ENCODE results near the gene CTNNA3. TPM values are rescaled to one million over a fixed set of nuclear protein-coding genes. Genes with fewer than 3 reads are reported as not detected.

Gene CTNNA3
- total RNA-seq, 2 donors from 2014 or later = 0.37 to 1.1 TPM

DNA sequence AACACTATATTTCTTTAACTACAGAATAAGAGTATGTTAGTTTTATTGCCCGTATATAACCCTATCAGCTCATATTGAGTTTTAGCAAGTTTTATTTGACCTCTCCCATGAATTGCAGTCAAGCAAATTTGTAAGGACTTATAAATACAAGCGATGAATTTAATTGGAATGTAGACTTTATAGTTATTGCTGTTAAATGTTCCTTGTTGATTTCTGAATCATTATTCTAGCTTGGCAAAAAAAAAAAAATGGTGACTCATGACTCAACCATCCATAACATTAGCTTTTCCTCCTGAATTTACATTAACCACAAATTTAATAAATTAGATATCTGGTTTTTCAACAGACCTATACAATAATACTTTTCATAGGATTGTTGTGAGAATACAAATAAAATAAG, 1104.1 kb downstream of the CTNNA3 start:
- no peak for DNase-seq
- Histone ChIP-seq H3K27me3 (no peaks in the 10 kb centered on the region), H3K9ac (ENCODE audit: low read depth in 2 of 2, low read length in 2 of 2) (no peak overlapping the region), H3K27ac (no peak overlapping the region), H3K4me3 (no peak overlapping the region), H3K9me3 (no peaks in the 10 kb centered on the region), H3K4me1 (no peaks in the 10 kb centered on the region), H3K36me3 (no peaks in the 10 kb centered on the region)
- TF ChIP-seq, protein P1, sequence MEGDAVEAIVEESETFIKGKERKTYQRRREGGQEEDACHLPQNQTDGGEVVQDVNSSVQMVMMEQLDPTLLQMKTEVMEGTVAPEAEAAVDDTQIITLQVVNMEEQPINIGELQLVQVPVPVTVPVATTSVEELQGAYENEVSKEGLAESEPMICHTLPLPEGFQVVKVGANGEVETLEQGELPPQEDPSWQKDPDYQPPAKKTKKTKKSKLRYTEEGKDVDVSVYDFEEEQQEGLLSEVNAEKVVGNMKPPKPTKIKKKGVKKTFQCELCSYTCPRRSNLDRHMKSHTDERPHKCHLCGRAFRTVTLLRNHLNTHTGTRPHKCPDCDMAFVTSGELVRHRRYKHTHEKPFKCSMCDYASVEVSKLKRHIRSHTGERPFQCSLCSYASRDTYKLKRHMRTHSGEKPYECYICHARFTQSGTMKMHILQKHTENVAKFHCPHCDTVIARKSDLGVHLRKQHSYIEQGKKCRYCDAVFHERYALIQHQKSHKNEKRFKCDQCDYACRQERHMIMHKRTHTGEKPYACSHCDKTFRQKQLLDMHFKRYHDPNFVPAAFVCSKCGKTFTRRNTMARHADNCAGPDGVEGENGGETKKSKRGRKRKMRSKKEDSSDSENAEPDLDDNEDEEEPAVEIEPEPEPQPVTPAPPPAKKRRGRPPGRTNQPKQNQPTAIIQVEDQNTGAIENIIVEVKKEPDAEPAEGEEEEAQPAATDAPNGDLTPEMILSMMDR (IDR thresholded peaks at IDR 0.05) = no peak
- intact Hi-C loops (cut with DNase I) = no loop called here

DNA sequence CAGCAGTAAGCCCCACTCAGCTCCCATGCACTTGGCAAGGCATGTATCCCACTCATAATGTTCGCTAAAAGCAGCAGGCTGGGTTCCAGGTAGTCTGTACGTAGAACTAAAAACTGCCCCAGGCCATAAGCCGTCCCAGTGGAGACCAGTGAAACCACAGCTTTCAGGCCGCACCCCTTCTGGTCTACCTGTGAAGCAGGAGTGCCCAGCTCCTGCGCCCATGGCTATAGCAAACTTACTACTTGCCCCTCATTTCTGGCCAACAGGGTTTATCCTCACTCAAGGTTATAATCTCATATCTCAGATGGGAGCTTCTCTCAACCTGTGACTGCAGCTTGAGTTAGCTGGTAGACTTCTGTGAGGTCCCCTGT, 1108.3 kb downstream of the CTNNA3 start:
- Histone ChIP-seq H3K4me3 (no peak overlapping the region), H3K36me3 (no peaks in the 10 kb centered on the region), H3K9ac (ENCODE audit: low read depth in 2 of 2, low read length in 2 of 2) (no peak overlapping the region), H3K27ac (no peak overlapping the region), H3K27me3 (no peaks in the 10 kb centered on the region), H3K9me3 (no peaks in the 10 kb centered on the region), H3K4me1 (no peaks in the 10 kb centered on the region)
- DNase-seq = no peak
- intact Hi-C loops (cut with DNase I) = loop anchor here (5.0 kb wide), 1 partner anchor 340 kb away; the partner anchor contains the start of gene LRRTM3
- TF ChIP-seq, protein P1 (IDR thresholded peaks at IDR 0.05) = no peak

DNA sequence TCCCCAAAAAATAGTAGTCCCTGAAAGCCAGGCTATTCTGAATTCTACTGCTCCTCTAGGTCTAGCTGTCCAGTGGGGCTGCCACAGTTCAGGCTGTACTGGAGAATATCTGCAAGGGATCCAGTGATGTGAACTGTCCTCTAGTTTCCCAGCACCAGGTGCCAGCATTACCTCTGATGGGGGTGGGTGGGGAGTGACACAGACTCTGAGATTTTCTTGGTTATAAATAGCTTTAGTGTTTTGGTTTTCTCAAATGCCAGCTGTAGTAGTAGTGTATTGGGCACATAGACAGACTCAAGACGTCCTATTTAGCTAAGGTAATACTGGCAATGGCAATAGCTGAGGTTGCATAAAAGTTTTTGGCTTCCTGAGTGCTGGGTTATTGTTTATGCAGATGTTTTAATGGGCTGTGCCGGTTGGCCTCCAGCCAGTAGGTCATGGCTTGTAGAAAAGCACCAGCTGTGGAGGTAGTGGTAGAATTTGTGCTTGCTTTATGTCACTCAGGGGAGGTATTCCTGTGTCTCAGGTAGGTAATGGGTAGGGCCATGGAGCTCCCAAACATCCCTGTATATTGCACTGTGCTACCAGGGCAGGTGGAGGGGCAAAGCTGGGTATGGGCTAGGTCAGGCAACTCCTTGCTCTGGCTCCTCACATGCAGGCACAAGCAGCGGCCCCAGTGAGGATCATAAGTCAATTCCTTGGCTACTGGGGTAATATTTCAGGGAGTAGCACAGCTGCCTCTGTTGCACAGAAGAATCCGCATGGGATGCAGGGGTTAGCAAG, 1108.9 kb downstream of the CTNNA3 start:
- DNase-seq = no peak
- Histone ChIP-seq H3K4me1 (no peaks in the 10 kb centered on the region), H3K9ac (ENCODE audit: low read depth in 2 of 2, low read length in 2 of 2) (no peak overlapping the region), H3K27ac (no peak overlapping the region), H3K4me3 (no peak overlapping the region), H3K9me3 (no peaks in the 10 kb centered on the region), H3K27me3 (no peaks in the 10 kb centered on the region), H3K36me3 (no peaks in the 10 kb centered on the region)
- intact Hi-C loops (cut with DNase I) = loop anchor here (5.0 kb wide), 1 partner anchor 340 kb away; the partner anchor contains the start of gene LRRTM3
- TF ChIP-seq, protein P1 (IDR thresholded peaks at IDR 0.05) = no peak

DNA sequence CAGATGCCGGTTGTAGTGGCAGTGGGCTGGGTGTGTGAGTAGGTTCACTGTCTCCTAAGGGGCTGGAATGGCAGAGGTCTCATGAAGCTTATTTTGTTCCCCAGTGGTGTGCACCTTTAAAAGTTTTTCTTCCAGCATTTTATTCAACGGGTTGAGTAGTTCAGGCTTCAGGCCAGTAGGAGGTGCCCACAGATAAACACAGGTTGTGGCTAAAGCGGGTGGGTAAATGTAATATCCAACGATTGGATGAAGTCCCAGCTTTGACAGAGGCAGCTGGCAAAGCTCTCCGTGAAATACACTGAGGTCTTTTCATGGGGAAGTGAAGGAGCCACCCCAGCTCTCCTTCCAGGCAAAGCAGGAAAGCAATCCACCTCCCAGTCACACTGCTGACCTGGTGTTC, 1109.9 kb downstream of the CTNNA3 start:
- Histone ChIP-seq H3K27ac (no peak overlapping the region), H3K4me1 (no peaks in the 10 kb centered on the region), H3K36me3 (no peaks in the 10 kb centered on the region), H3K27me3 (no peaks in the 10 kb centered on the region), H3K4me3 (no peak overlapping the region), H3K9me3 (no peaks in the 10 kb centered on the region), H3K9ac (ENCODE audit: low read depth in 2 of 2, low read length in 2 of 2) (no peak overlapping the region)
- TF ChIP-seq, protein P1 (IDR thresholded peaks at IDR 0.05) = no peak
- intact Hi-C loops (cut with DNase I) = loop anchor here (5.0 kb wide), 1 partner anchor 341 kb away; the partner anchor contains the start of gene LRRTM3
- DNase-seq = peak; percentile 18

DNA sequence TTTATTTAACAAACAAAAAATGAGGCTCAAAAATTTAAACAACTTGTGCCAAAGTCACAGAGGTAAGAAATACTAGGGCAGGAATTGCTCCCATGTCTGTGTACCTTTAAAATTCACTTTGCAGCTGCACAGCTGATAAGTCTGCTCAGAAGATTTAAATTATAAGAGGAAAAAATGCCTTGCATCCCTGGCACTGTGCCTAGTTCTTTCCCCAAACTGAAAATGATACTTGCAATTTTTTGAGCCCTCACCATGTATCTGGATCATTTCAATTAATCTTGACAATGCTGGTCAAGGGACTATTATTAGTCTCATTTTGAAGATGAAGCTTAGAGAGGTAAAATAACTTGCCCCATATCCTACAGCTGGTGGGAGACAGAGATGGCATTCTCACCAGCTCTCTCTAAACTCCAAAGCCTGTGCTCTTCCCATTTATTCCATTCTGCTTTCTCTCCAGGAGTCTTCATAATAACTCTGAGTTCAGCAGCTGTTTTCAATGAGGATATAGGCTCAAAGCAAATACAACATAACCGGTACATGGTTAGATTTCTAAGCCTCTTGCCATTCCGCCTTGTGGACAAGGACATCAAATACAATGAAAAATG, 1120.6 kb downstream of the CTNNA3 start:
- no peak for DNase-seq
- Histone ChIP-seq H3K9ac (ENCODE audit: low read depth in 2 of 2, low read length in 2 of 2) (no peak overlapping the region), H3K4me1 (no peaks in the 10 kb centered on the region), H3K36me3 (no peaks in the 10 kb centered on the region), H3K9me3 (no peaks in the 10 kb centered on the region), H3K4me3 (no peak overlapping the region), H3K27ac (no peak overlapping the region), H3K27me3 (no peaks in the 10 kb centered on the region)
- TF ChIP-seq, protein P1 (IDR thresholded peaks at IDR 0.05) = no peak
- intact Hi-C loops (cut with DNase I) = no loop called here

Measured in colonic mucosa (tissue), 4 donors.